CD4-positive, CD25-positive, alpha-beta regulatory T cell (primary cell): Measurements from ENCODE around the gene VDR. TPM values are rescaled to one million over a fixed set of nuclear protein-coding genes. Genes with fewer than 3 reads are reported as not detected.

Experiments
- ATAC-seq, 2 donors: fragments of 150-1000 bp; cut with Tn5 transposase; one replicate each; pipeline ENCODE4 v1.10.0; 2021; ENCODE audit warnings: low read depth in 2 of 2, moderate number of reproducible peaks in 2 of 2, moderate library complexity in 1 of 2
- DNase-seq, 3 donors: peaks; one replicate each; pipeline versions ENCODE4 v3.0.0 to v3.0.0-alpha.2; 2012 to 2022; ENCODE audit warnings: mixed read lengths in 1 of 3
- H3K27ac ChIP-seq: one replicate; pipeline ENCODE4 v1.7.0; 2013; ENCODE audit warnings: mild to moderate bottlenecking, low read length; ENCODE audit not compliant: insufficient read depth, poor library complexity, severe bottlenecking
- H3K27me3 ChIP-seq: one replicate; pipeline ENCODE4 v1.7.0; 2013; ENCODE audit warnings: low read length; ENCODE audit not compliant: control insufficient read depth, insufficient read depth
- H3K36me3 ChIP-seq: one replicate; pipeline ENCODE4 v1.7.0; 2013; ENCODE audit warnings: mild to moderate bottlenecking, low read length, moderate library complexity; ENCODE audit not compliant: control insufficient read depth, insufficient read depth
- H3K4me1 ChIP-seq: 2 replicates; pipeline ENCODE4 v1.7.0; 2013; ENCODE audit warnings: mild to moderate bottlenecking, low read length; ENCODE audit not compliant: insufficient read depth, control insufficient read depth, poor library complexity, severe bottlenecking
- H3K4me3 ChIP-seq: one replicate; pipeline ENCODE4 v1.7.0; 2013; ENCODE audit warnings: low read depth, mild to moderate bottlenecking, low read length, moderate library complexity
- H3K9me3 ChIP-seq, 2 experiments: 1 replicate in 1 of 2; 2 replicates in 1 of 2; pipeline ENCODE4 v1.7.0; 2013; ENCODE audit warnings: low read length in 2 of 2, mild to moderate bottlenecking in 1 of 2, moderate library complexity in 1 of 2; ENCODE audit not compliant: control insufficient read depth in 2 of 2
- H3K27ac Mint-ChIP-seq, 3 donors: one replicate each; pipeline ENCODE4 v1.8.0; 2020 to 2022; ENCODE audit warnings: mild to moderate bottlenecking in 3 of 3, mixed read lengths in 3 of 3, moderate library complexity in 2 of 3
- H3K27me3 Mint-ChIP-seq: one replicate; pipeline ENCODE4 v1.8.0; 2022; ENCODE audit warnings: mild to moderate bottlenecking, mixed read lengths
- H3K36me3 Mint-ChIP-seq: one replicate; pipeline ENCODE4 v1.8.0; 2020; ENCODE audit warnings: mixed read lengths
- H3K4me1 Mint-ChIP-seq, 4 donors: one replicate each; pipeline ENCODE4 v1.8.0; 2020 to 2022; ENCODE audit warnings: mixed read lengths in 4 of 4, mild to moderate bottlenecking in 1 of 4
- H3K4me3 Mint-ChIP-seq, 4 donors: one replicate each; pipeline ENCODE4 v1.8.0; 2020 to 2022; ENCODE audit warnings: mild to moderate bottlenecking in 4 of 4, mixed read lengths in 4 of 4, moderate library complexity in 3 of 4
- H3K9me3 Mint-ChIP-seq, 7 donors: one replicate each; pipeline ENCODE4 v1.8.0; 2020 to 2022; ENCODE audit warnings: mixed read lengths in 7 of 7, mild to moderate bottlenecking in 3 of 7, moderate library complexity in 2 of 7
- polyA plus RNA-seq, 4 donors: library from polyadenylated mRNA; unstranded; fragments of 300-500 nt; fragmentation: Illumina TruSeq; gene quantifications; one replicate each; pipeline ENCODE4 v1.2.3, GENCODE V29; 2021
- total RNA-seq: library from RNA; stranded (reverse); gene quantifications from one replicate; pipeline ENCODE4 v1.2.3, GENCODE V29; 2022

The VDR gene
- total and polyA plus RNA-seq, 5 donors from 2014 or later: 1.6 to 4.5 (median 2.8) TPM

GRCh38 chr12:47824635-47825034 is 80.2 kb downstream of the VDR start:
- Mint-ChIP-seq H3K4me1 (peaks cover 19 to 92% (median 59%) of the 10 kb centered on the region in 4 donors), H3K9me3 (no peaks in the 10 kb centered on the region), H3K27ac (peak overlapping the region; percentile 92 to 97 (median 93)), H3K27me3 (no peaks in the 10 kb centered on the region), H3K4me3 (peak overlapping the region; percentile 43 to 93 (median 73)), H3K36me3 (no peaks in the 10 kb centered on the region)
- DNase-seq: no peak
- Histone ChIP-seq H3K4me1 (peaks cover 71% of the 10 kb centered on the region), H3K27me3 (no peaks in the 10 kb centered on the region), H3K36me3 (no peaks in the 10 kb centered on the region), H3K27ac (peak overlapping the region; percentile 74), H3K9me3 (no peaks in the 10 kb centered on the region), H3K4me3 (peak overlapping the region; percentile 37)
- no peak for ATAC-seq

GRCh38 chr12:47824198-47824597 is 80.6 kb downstream of the VDR start:
- Mint-ChIP-seq H3K27ac (peak overlapping the region; percentile 92 to 97 (median 93)), H3K4me1 (peaks cover 19 to 87% (median 57%) of the 10 kb centered on the region in 4 donors), H3K27me3 (no peaks in the 10 kb centered on the region), H3K36me3 (no peaks in the 10 kb centered on the region), H3K9me3 (no peaks in the 10 kb centered on the region), H3K4me3 (peak overlapping the region; percentile 43 to 93 (median 73))
- peak; percentile 23 to 43 for ATAC-seq
- H3K27ac ChIP-seq: peak overlapping the region; percentile 74
- H3K9me3 ChIP-seq: no peaks in the 10 kb centered on the region
- no peaks in the 10 kb centered on the region for H3K27me3 ChIP-seq
- peak overlapping the region; percentile 37 for H3K4me3 ChIP-seq
- no peaks in the 10 kb centered on the region for H3K36me3 ChIP-seq
- DNase-seq: peak in 2 of 3 donors; percentile 57 to 87
- H3K4me1 ChIP-seq: peaks cover 67% of the 10 kb centered on the region

GRCh38 chr12:47823422-47824086 is 81.2 kb downstream of the VDR start:
- Histone ChIP-seq H3K9me3 (no peaks in the 10 kb centered on the region), H3K36me3 (no peaks in the 10 kb centered on the region), H3K4me3 (peak overlapping the region; percentile 37), H3K27ac (peak overlapping the region; percentile 74), H3K4me1 (peaks cover 64% of the 10 kb centered on the region), H3K27me3 (no peaks in the 10 kb centered on the region)
- H3K27me3 Mint-ChIP-seq: no peaks in the 10 kb centered on the region
- peaks cover 19 to 82% (median 52%) of the 10 kb centered on the region in 4 donors for H3K4me1 Mint-ChIP-seq
- no peak for DNase-seq
- no peaks in the 10 kb centered on the region for H3K36me3 Mint-ChIP-seq
- no peak for ATAC-seq
- peak overlapping the region; percentile 43 to 93 (median 73) for H3K4me3 Mint-ChIP-seq
- no peaks in the 10 kb centered on the region for H3K9me3 Mint-ChIP-seq
- H3K27ac Mint-ChIP-seq: peak overlapping the region; percentile 92 to 97 (median 95)

GRCh38 chr12:47822863-47823262 is 81.9 kb downstream of the VDR start:
- no peaks in the 10 kb centered on the region for H3K27me3 ChIP-seq
- H3K4me3 ChIP-seq: no peak overlapping the region
- no peaks in the 10 kb centered on the region for H3K36me3 ChIP-seq
- Mint-ChIP-seq H3K4me1 (peaks cover 19 to 82% (median 51%) of the 10 kb centered on the region in 4 donors), H3K4me3 (peak overlapping the region in 1 of 4 donors; percentile 93), H3K27ac (peak overlapping the region; percentile 70 to 97 (median 95)), H3K9me3 (no peaks in the 10 kb centered on the region), H3K27me3 (no peaks in the 10 kb centered on the region), H3K36me3 (no peaks in the 10 kb centered on the region)
- peaks cover 64% of the 10 kb centered on the region for H3K4me1 ChIP-seq
- H3K27ac ChIP-seq: peak overlapping the region; percentile 42
- no peaks in the 10 kb centered on the region for H3K9me3 ChIP-seq
- ATAC-seq (no peak), DNase-seq (no peak)

- DNase-seq (no peak), ATAC-seq (no peak)
- Mint-ChIP-seq H3K36me3 (no peaks in the 10 kb centered on the region), H3K4me3 (peak overlapping the region; percentile 20 to 93 (median 53)), H3K9me3 (no peaks in the 10 kb centered on the region), H3K27me3 (no peaks in the 10 kb centered on the region), H3K27ac (peak overlapping the region; percentile 70 to 97 (median 95)), H3K4me1 (peaks cover 19 to 84% (median 55%) of the 10 kb centered on the region in 4 donors)
- Histone ChIP-seq H3K27ac (peak overlapping the region; percentile 42), H3K27me3 (no peaks in the 10 kb centered on the region), H3K4me3 (no peak overlapping the region), H3K4me1 (peaks cover 68% of the 10 kb centered on the region), H3K9me3 (no peaks in the 10 kb centered on the region), H3K36me3 (no peaks in the 10 kb centered on the region)
Measured at GRCh38 chr12:47822401-47822800, 82.4 kb downstream of the VDR start.

GRCh38 chr12:47821346-47821706 is 83.5 kb downstream of the VDR start:
- H3K27me3 ChIP-seq: no peaks in the 10 kb centered on the region
- Mint-ChIP-seq H3K4me1 (peaks cover 19 to 84% (median 57%) of the 10 kb centered on the region in 4 donors), H3K4me3 (peak overlapping the region; percentile 90 to 93 (median 92)), H3K27ac (peak overlapping the region; percentile 92 to 94 (median 93)), H3K36me3 (no peaks in the 10 kb centered on the region), H3K9me3 (no peaks in the 10 kb centered on the region), H3K27me3 (no peaks in the 10 kb centered on the region)
- H3K4me1 ChIP-seq: peaks cover 69% of the 10 kb centered on the region
- ATAC-seq (no peak), DNase-seq (no peak)
- no peak overlapping the region for H3K4me3 ChIP-seq
- no peak overlapping the region for H3K27ac ChIP-seq
- no peaks in the 10 kb centered on the region for H3K36me3 ChIP-seq
- no peaks in the 10 kb centered on the region for H3K9me3 ChIP-seq

- ATAC-seq: no peak
- H3K36me3 ChIP-seq: no peaks in the 10 kb centered on the region
- peak overlapping the region; percentile 97 for H3K27ac ChIP-seq
- peak overlapping the region; percentile 65 for H3K4me3 ChIP-seq
- H3K9me3 Mint-ChIP-seq: no peaks in the 10 kb centered on the region
- peak overlapping the region; percentile 93 to 98 (median 94) for H3K27ac Mint-ChIP-seq
- no peaks in the 10 kb centered on the region for H3K9me3 ChIP-seq
- peak overlapping the region; percentile 90 to 93 (median 92) for H3K4me3 Mint-ChIP-seq
- H3K36me3 Mint-ChIP-seq: no peaks in the 10 kb centered on the region
- H3K4me1 Mint-ChIP-seq: peaks cover 19 to 85% (median 60%) of the 10 kb centered on the region in 4 donors
- no peaks in the 10 kb centered on the region for H3K27me3 ChIP-seq
- DNase-seq: no peak
- H3K27me3 Mint-ChIP-seq: no peaks in the 10 kb centered on the region
- peaks cover 69% of the 10 kb centered on the region for H3K4me1 ChIP-seq
Measured at GRCh38 chr12:47820631-47821345, 84.0 kb downstream of the VDR start.
